GM19025 (cell line): ENCODE results near the gene CELA2B.
"Not testable (repeated sequence)": the region's sequence is repeated elsewhere in the genome, so short reads cannot be mapped to it uniquely, and the experiment has no call there.

ENCODE experiments used
- ATAC-seq: cut with Tn5 transposase; IDR thresholded peaks from one replicate; pipeline ENCODE4 v1.9.1; 2021; ENCODE audit warnings: mild to moderate bottlenecking, low read depth, moderate library complexity; ENCODE audit not compliant: unreplicated experiment

Gene CELA2B

DNA sequence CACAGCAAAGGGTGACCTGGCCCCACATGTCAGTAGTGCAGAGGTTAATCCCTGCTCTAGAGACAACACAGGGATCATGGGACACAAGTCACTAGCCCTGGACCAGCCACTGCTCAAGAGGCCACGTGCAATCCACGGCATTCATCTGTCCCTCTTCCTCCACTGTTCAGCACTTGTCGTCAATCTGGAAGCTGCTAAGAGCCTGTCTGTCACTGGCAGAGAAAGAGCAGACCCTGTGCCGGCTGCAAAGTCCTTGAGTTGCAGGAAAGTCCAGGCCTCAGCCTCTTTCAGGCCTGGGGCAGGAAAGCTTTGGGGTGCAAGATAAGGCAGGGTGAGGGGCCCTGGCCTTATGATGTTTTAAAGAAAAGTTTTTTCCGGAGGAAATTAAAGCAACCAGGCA is 16.7 kb downstream of the CELA2B start:
- ATAC-seq = no peak

DNA sequence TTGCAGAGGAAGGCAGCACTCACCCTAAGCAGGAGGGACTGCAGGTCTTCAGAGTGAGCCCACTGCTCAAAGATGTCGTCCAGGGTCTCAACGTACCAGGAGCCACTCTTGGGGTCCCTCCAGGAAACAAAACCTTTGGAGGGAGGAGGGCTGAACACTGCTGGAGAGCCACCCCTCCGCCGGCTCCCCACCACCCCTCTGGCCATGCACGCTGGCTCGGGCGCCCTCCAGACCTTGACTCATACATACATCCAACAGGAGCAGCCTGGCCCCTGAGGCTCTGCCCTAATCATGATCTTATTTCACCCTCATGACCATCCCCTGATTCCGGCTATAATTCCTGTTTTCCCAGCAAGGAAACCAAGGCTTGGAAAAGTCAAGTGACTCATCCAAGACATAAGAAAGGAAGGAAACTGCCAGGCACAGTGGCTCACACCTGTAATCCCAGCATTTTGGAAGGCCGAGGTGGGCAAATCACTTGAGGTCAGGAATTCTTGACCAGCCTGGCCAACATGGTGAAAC is 18.0 kb downstream of the CELA2B start:
- no peak for ATAC-seq

DNA sequence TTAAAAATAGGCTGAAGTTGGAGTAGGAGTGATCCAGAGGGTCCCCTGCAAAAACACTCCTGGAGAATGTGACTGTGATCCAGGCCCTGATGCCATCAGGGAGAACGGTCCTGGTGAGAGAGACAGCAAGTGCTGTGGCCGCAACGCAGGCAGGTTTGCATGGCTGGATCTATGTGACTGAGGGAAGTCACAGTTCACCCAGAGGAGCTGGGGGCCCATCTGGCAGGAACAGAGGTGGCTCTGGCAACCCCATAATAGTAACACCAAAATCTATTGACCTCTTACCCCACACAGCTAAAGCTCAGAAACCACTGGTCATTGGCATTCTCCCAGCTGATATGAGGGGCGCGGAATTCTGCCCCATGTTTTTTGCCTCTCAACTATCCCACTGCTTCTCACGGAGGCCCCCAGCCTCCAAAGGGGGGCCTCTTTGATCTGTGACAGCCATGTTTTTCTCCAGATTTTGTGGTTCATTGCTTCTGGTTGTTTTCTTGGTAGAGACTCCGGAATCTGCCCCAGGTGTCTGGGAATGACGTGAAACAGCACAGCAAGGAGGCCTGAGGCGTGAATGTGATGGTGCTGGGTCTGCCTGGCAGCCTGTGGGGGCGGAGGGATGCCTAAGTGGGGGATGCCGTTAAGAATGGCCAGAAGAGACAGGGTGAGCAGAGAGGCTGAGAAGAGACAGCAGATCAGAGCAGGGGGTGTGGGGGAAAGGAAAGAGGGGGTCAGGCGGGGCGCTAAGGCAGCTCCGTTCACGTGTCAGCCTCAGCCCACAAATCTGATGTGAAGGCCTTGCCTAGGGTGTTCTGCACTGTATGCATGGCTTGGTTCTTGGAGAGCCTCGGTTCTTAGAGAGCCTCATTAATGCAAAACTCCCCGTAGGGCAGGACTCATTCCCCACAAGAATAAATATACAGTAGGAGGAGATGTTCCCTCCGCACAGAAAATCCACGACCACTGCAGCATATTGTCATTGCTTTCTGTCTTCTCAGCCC is 24.6 kb downstream of the CELA2B start:
- no peak for ATAC-seq

DNA sequence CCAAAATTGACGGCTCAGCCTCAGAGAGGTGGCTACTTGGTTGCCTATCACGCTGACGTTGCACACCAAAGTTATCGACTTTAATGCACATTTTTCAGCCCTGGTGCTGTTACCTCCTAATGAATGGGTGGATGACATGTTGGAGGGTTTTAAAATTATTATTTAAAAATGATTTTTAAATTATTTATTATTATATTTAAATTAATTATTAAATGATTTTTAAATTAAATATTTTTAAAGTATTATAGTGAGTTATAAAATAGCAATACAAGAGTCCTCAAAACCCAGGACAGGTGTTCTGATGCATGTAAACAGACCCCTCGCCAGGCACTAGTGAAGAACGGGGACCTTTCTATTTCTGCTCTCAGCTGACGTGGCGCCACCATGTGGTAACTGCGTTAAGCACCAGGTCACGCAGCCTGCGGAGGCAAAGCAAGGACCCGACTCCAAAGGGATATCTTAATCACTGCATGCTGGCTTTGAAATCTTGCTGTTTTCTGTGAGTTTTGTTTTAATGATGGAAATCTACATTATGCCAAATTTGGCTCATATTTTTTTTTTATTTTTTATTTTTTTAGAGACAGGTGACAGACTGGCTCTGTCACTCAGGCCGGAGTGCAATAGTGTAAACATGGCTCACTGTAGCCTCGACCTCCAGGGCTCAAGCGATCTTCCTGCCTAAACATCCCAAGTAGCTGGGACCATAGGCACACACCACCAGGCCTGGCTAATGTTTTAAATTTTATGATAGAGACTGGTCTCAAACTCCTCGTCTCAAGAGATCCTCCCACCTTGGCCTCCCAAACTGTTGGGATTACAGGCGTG is 25.5 kb downstream of the CELA2B start:
- ATAC-seq = no peak

DNA sequence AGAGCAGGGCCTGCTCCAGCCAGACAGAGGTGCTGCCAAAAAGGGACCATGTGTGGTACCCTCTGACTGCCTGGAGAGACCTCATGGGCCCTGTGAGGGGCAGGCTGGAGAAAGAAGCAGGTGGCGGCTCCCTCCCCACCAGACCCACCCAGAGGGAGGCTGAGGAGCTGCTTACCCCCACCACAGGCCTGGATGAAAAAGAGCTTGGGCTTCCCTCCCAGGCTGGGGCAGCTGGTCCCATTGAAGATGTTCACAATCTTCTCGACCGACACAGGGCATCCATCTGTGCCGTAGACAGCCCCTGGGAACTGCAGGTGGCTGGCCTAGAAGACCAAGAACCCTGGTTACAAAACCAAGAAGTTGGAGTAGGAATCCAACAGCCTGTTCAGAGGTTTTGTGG is 28.5 kb downstream of the CELA2B start:
- no peak for ATAC-seq

DNA sequence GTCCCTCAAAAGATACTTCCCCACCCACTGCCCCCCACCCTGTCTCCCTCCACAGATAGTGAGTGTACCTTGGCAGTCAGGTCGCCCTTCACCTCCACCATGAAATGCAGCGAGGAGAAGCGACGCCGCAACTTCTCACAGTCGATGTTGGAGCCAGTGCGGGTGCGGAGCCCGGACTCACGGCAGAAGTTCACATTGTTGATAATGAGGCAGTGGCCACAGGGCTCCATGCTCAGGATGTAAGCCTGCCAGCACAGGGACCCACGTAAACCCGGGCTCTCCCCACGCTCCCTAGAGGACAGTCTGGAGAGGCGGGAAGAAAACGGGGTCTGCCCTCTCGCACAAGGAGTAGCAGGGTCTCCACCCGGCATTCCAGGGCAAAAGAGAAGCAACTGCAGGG is 30.9 kb downstream of the CELA2B start:
- ATAC-seq = no peak

DNA sequence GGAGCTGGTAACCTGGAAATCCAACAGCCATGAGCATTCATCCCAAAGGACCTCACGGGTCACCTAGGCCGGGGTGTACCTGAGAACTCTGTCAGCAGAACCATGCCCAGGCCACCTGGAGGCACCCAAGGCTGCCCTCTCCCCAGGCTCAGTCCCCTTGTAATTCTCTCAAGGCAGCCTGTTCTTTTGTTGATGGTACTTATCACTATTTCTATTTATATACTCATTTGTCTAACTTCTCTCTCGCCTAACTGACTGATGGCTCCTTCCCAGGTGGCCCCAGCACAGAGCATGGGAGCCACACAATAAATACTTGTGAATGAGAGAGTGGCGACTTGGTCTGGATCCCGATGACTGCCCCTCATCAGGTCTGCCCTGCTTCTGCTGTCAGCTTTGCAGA is 31.4 kb downstream of the CELA2B start:
- no peak for ATAC-seq

DNA sequence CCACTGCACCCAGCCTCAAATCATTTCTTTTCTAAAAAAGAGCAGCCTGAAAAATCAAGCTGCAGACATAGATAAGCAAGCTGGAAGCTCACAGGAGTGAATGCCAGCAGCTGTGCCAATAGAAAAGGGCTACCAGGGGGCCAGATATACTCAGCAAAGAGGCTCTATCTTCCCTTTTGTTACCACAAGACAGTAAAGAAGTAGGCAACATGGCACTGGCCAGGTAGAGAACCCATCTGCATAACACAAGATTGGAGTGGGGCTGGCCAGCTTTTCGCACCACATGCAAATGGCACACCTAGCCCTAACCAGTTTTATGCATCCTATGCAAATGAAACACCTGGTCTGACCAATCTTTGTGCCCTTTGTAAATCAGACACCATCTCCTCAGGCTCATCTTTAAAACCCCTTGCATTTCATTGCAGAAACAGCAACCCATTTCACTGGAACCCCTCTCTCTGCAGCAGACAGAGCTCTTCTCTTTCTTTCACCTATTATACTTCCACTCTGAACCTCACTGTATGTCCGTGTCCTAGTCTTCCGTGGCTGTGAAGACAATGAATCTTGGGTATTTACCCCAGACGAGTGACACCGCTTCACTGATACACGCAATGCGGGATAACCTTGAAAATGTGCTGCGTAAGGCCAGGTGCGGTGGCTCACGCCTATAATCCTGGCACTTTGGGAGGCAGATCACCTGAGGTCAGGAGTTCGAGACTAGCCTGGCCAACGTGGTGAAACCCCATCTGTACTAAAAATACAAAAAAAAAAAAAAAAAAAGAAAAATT is 33.0 kb downstream of the CELA2B start:
- no peak for ATAC-seq

DNA sequence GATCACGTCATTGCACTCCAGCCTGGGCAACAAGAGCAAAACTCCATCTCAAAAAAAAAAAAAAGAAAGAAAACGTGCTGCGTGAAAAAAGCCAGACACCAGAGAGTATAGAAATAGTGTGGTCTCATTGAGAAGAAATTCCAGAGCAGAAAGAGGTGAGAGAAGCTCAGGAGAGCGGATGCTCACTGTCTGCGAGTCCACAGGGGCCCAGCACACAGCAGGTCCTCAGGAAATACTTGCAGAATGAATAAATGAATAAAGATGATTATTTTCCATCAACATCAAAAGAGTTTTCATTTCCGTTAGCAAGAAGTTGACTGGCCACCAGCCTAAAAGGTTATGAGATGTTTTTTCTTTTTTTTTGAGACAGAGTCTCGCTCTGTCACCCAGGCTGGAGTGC is 33.7 kb downstream of the CELA2B start:
- no peak for ATAC-seq

DNA sequence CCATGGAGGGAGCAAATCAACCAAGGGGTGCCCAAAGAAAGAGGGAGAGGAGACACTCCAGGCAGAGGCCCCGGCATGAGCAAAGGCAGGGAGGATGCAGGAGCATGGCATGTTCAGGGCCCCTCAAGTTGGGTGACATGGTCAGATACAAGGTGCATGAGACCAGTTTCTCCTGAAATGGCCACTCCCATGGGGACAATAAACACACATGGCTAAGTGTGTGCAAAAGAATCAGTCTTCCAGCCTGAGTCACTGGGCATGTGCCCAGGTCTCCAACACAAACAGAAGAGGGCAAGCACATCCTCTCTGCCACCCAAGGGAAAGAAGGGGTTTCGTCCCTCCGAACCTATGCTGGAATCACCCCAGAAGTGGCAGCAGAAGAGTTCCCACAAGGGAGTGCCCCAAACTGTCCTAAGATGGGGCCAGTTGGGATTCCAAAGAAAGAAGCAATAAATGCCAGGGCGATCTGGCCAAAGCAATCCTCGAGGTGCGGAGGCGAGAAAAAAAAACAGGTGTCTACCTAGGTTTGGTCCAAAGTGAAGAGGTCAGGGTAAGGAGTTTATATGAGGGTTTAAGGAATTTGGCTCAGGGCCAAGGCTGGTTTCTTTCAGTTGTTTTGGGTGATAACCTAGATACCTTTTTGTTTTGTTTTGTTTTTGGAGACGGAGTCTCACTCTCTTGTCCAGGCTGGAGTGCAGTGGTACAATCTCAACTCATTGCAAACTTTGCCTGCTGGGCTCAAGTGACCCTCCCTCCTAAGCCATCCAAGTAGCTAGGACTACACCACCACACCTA is 34.9 kb downstream of the CELA2B start:
- no peak for ATAC-seq

DNA sequence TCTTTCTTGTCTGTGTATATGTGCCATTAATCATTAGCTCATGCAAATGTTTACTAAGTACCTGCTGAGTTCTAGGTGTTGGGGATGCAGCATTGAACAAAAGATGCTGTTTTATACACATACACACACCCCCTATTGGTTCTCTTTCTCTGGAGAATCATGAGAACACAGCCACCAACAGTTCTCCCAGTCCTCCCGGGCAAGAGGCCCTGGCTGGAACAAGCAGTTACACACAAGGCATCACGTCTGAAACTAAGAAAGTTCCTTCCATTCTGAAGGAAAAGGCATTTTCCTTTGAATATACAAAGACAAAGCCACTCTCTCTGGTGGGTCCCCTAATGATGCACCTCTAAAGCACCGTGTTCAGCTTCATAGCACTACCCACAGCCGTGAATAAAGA is 37.3 kb downstream of the CELA2B start:
- ATAC-seq = no peak

DNA sequence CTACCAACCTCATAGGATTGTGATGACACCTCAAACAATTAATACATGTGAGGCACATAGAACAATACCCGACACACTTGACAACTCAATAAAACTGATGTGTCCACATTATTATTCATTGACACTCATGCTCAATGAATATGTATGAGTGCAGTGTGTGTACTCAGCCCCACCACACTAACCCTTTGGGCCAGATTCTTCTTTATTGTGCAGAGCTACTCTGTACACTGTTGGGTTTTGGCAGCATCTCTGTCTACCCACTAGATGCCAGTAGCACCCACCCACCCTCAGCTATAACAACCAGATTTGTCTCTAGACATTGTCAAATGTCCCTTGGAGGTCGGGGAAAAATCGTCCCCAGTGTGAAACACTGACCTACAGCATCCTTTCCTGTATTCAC is 38.0 kb downstream of the CELA2B start:
- no peak for ATAC-seq

DNA sequence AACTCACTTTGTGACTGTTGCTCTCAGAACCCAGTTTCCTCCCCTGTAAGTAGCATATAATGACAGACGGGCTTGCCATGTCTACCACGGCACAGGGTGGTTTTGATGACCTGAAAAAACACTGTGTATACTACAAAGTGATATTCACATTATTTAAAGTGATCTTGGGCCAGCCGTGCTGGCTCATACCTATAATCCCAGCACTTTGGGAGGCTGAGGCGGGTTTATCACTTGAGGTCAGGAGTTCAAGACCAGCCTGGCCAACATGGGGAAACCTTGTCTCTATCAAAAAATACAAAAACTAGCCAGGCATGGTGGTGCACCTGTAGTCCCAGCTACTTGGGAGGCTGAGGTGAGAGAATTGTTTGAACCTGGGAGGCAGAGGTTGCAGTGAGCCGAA is 38.7 kb downstream of the CELA2B start:
- not testable (repeated sequence) for ATAC-seq

DNA sequence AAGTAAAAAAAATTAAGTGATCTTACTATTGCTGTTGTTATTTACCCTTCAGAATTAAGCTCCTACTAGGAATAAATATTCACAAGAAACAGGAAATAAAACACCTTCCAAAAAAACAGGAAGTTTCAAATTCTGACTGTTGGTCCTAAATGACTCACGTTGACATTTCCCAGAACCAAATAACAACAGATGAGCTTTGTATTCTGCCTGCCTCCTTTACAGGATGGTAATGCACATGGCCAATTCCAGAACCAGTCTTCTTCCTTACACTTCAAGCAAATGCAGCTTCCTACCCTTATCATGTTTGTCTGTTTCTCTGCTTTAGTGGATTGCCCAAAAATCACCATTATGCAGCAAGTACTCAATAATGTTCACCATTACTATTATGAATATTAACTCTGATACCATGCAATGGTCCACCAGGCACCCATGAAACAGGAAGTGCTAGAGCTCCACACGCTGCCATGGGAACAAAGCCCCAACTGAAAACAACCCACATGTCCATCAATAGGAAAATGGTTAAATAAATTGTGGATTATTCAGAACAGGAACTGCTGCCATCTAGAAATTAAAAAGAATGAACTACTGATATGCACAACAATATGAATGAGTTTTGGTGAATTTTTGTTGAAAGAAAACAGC is 39.2 kb downstream of the CELA2B start:
- ATAC-seq = no peak

DNA sequence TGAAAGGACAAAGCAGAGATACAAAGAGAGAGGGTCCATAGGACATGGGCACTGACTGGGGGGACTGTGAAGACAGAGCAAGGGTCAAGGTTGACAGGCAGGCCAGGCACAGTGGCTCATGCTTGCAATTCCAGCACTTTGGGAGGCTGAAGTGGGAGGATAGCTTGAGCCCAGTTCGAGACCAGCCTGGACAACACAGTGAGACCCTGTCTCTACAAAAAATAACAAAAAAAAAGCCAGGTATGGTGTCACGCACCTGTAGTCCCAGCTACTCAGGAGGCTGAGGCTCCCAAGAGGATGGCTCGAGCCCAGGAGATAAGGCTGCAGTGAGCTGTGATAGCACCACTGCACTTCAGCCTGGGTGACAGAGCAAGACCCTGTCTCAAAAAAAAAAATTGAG is 43.7 kb downstream of the CELA2B start:
- ATAC-seq = no peak

DNA sequence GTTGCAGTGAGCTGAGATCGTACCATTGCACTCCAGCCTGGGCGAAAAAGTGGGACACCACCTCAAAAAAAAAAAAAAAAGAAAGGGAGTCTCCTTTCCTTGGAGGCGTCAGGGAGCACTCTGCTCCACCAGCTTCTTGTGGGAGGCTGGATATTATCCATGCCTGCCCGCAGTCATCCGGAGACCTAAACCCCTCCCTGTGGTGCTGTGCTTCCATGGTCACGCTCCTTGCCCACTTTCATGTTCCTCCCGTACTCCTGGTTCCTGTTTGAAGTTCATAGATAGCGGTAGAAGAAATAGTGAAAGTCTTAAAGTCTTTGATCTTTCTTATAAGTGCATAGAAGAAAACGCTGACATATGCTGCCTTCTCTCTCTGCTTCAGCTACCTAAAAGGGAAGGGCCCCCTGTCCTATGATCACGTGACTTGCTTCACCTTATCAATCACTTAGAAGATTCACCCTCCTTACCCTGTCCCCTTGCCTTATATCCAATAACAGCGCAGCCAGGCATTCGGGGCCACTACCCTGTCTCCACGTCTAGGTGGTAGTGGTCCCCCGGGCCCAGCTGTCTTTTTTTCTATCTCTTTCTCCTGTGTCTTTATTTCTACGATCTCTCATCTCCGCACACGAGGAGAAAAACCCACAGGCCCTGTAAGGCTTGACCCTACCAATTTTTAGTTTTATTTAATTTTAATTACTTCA is 45.5 kb downstream of the CELA2B start:
- ATAC-seq = not testable (repeated sequence)

DNA sequence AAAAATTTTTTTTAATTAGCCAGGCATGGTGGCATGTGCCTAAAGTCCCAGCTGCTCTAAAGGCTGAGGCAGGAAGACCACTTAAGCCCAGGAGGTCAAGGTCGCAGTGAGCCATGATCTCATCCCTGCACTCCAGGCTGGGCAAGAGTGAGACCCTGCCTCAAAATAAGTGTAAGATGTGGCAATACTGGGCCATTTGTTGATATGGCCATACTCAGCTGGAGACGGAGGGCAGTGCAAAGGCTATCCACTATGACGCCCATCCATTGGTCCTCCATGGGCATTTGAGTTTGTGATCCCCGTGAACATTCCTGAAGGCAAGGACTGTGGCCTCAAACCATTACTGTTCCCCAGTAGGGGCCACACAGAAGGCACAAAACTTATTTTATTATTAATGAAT is 46.6 kb downstream of the CELA2B start:
- no peak for ATAC-seq

DNA sequence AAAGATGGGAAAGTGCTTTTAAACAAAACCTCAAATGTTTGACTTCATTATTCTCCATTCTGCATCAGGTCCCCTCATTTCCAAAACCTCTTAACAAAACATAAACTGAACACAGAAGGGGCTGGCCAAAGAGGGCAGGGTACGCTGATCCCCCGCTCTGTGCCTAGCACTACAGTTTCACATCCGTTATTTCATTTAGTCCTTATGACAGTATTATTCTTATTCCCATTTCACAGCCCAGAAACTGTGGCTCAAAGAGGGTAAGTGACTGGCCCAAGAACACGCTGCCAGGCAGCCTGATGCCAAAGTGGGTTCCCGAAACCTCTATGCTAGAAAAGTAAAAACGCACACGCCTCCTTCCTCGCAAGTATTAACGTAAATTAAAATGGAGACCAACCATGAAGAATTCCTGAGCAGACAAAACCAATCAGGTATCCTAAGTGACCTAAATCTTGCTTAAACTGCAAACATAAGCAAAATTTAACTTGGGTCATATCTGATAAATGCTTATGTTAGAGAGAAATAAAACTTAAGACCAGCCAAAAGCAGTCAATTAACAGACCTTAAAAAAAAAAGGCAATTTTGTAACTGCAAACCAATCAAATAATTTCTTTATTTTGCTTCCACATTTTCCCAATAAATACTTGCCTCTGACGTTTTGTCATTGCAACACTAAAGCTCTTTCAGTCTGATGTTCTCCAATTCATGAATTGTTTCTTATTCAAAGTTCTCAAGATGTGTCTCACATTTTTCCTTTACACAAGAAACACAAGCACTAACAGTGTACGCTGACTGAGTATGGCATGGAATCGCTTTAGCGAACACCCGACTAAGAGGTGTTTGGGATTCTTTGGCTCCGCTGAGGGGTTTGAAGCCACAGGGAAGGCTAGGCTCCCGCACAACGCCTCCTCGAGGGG is 47.5 kb downstream of the CELA2B start:
- ATAC-seq = no peak
